Esophagus squamous epithelium (tissue), 4 donors: Measurements from ENCODE around the gene CSMD2.

Experiments used
- CTCF ChIP-seq, 6 experiments: fragments of 450-650 bp in 4 of 6; fragments of 200-600 bp in 2 of 6; sonication (generic) in 2 of 6; IDR thresholded peaks; one replicate each; pipeline ENCODE4 v1.5.1; 2016 to 2019; ENCODE audit warnings: antibody characterized with exemption in 6 of 6, mild to moderate bottlenecking in 4 of 6, moderate library complexity in 4 of 6
- POLR2A ChIP-seq, 4 donors: fragments of 450-650 bp; IDR thresholded peaks; one replicate each; pipeline ENCODE4 v1.6.1; 2017; ENCODE audit warnings: antibody characterized with exemption in 4 of 4, mild to moderate bottlenecking in 4 of 4, moderate library complexity in 3 of 4

- TF ChIP-seq POLR2A (IDR thresholded peaks at IDR 0.05) = no peak
- TF ChIP-seq CTCF (IDR thresholded peaks at IDR 0.05) = no peak
These were observed 562.8 kb downstream of the CSMD2 start for GRCh38 chr1:33602271-33602670.
